ENCODE measurements around the gene CREBZF. TPM values are rescaled to one million over a fixed set of nuclear protein-coding genes. Genes with fewer than 3 reads are reported as not detected.
A peak's percentile ranks its signal among the peaks of the same experiment; 100 is the strongest.

CREBZF gene
- total RNA-seq, 1 donor from 2014 or later = 77.2 TPM

GRCh38 chr11:85643191-85643614, 21.7 kb downstream of the CREBZF start:
- peaks cover 4% of the 10 kb centered on the region for H3K36me3 Mint-ChIP-seq
- peak; percentile 29 to 55 for DNase-seq (ENCODE audit: low spot score in 2 of 2, unreplicated experiment in 2 of 2)
- H3K9me3 Mint-ChIP-seq = no peaks in the 10 kb centered on the region
- TF ChIP-seq CTCF (IDR thresholded peaks at IDR 0.05; ENCODE audit: unreplicated experiment) = no peak
- H3K27me3 Mint-ChIP-seq (ENCODE audit: low read depth) = peaks cover 21% of the 10 kb centered on the region
- H3K4me3 Mint-ChIP-seq = peak overlapping the region; percentile 20
- H3K27ac Mint-ChIP-seq = peak overlapping the region; percentile 83
- H3K4me1 Mint-ChIP-seq = peaks cover 25% of the 10 kb centered on the region

DNA sequence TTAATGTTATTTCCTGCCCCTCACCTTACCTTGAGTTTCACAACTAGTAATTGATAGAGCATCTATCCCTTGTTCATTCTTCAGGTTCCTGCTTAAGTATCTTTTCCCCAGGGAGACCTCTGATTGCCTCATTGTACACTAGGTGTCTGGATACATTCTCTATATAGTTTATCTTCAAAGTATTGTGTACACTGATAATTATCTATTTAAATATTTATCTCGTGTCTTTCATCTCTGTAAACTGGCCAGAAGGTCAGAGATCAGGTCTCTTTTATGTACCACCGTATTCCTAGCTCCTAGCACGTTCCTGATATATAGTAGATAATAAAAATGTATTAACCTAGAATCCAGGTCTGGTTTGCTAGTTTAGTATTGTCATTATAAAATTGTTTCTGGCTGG, 30.2 kb downstream of the CREBZF start:
- Mint-ChIP-seq H3K27ac (no peak overlapping the region), H3K9me3 (no peaks in the 10 kb centered on the region), H3K4me1 (peaks cover 1% of the 10 kb centered on the region), H3K27me3 (ENCODE audit: low read depth) (no peaks in the 10 kb centered on the region), H3K36me3 (peaks cover 17% of the 10 kb centered on the region), H3K4me3 (no peak overlapping the region)
- no peak for TF ChIP-seq CTCF (IDR thresholded peaks at IDR 0.05; ENCODE audit: unreplicated experiment)
- DNase-seq (ENCODE audit: low spot score in 2 of 2, unreplicated experiment in 2 of 2) = no peak

DNA sequence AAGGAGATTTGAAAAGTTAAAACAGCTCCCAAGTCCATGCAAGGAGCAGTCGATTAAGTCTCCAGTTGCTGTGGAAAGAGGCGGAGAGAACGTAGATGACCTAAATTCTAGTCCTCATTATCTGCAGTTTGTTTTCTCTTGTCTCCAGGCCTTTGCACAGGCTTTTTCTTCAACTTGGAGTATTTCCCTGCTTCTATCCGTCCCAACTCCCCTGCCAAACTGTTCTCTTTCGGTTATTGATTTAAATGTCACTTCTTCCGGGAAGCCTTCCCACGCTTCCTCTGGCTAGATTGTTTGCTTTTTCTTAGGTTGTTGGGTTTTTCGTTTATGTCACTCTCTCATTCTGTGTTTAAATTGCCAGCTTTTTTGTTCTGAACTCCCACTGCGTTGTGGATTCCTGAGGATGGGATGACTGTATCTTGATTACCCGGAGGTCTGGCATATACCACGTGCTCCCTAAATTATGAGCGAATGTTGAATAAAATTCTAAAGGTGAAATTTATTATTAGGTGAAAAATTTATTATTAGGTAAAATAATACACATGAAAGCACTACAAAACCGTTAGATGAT, 36.1 kb downstream of the CREBZF start:
- Mint-ChIP-seq H3K9me3 (no peaks in the 10 kb centered on the region), H3K4me3 (peak overlapping the region; percentile 92), H3K27ac (peak overlapping the region; percentile 96), H3K4me1 (peaks cover 26% of the 10 kb centered on the region), H3K27me3 (ENCODE audit: low read depth) (peaks cover 10% of the 10 kb centered on the region), H3K36me3 (peaks cover 3% of the 10 kb centered on the region)
- no peak for TF ChIP-seq CTCF (IDR thresholded peaks at IDR 0.05; ENCODE audit: unreplicated experiment)
- no peak for DNase-seq (ENCODE audit: low spot score in 2 of 2, unreplicated experiment in 2 of 2)

DNA sequence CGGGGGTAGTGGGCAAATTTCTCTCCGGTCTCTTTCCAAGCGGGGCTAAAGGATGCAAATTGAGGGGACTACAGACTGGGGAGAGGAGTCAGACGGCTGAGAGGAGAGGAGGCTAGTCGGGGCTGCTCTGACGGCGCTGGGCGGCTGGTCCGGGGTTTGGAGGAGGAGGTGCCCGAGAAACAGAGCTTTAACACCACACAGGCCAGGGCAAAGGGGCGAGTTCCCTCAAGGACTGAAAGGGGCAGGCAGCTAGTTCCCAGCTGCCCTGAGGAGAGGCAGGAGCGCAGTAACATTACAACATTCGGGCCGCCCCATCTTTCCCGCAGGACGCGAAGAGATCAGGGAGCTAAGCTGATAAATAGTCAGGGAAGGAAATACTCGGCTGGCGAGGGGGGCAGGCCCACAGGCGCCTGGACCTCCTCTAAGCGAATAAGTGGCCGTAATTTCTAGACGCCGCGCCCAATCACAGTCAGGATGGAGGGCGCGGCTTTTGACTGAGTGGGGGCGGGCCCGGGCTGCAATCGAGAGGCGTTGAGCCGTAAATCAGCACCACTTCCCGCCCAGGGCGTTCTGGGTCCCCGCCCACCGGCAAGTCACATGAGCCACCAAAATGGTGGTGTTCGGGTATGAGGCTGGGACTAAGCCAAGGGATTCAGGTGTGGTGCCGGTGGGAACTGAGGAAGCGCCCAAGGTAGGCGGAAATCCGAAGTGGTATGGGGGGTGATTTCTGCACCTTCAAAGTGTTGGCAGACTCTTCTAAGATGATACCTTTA, 36.7 kb downstream of the CREBZF start, which contains the start of gene TMEM126B:
Gene TMEM126B (plus strand): TSS at position 596 of the 773 bp plus-strand sequence. CDS start 15 bp downstream, at position 611.
- peak; percentile 89 to 96 for DNase-seq (ENCODE audit: low spot score in 2 of 2, unreplicated experiment in 2 of 2)
- Mint-ChIP-seq H3K36me3 (no peaks in the 10 kb centered on the region), H3K4me1 (peaks cover 26% of the 10 kb centered on the region), H3K27ac (peak within 1 kb of the TSS; percentile 96), H3K9me3 (no peaks in the 10 kb centered on the region), H3K4me3 (peak within 1 kb of the TSS; percentile 92), H3K27me3 (ENCODE audit: low read depth) (peaks cover 12% of the 10 kb centered on the region)
- TF ChIP-seq CTCF (IDR thresholded peaks at IDR 0.05; ENCODE audit: unreplicated experiment) = no peak

DNA sequence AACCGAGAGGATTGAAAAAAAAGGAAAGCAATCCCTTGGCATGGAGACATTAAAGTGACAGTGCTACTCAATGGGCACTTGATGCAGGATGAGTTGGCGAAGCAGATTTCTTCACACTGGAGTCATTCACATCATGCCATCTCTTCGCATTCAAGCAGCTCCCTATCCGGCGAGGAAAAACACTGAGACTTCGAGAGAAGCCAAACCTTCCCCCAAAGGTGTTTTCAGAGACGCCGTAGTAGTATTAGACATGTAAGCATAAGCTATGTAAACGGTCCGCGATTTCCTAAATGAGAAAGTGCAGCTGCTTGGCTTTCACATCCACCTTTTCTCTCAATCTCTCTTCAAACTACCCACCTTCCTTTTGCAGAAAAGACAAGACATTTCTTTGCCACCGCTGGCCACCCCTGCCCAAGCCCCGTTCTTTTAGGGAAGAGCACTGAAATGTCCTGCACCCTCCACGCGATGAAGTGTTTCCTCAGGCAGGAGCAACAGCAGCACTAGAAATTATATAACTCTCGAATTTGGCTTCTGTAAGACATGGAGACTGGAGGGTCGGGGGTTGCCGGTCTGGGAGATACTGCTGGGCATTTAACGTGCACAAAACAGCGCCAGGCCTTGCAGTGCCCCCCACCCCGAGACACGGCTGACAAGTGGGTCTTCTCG, 37.5 kb downstream of the CREBZF start, which contains the start of gene DLG2:
Gene DLG2 (minus strand): TSS at position 13 of the 666 bp plus-strand sequence.
- Mint-ChIP-seq H3K27me3 (ENCODE audit: low read depth) (peaks cover 12% of the 10 kb centered on the region), H3K4me3 (peak within 1 kb of the TSS; percentile 92), H3K9me3 (no peaks in the 10 kb centered on the region), H3K27ac (peak within 1 kb of the TSS; percentile 96), H3K4me1 (peaks cover 26% of the 10 kb centered on the region), H3K36me3 (no peaks in the 10 kb centered on the region)
- no peak for TF ChIP-seq CTCF (IDR thresholded peaks at IDR 0.05; ENCODE audit: unreplicated experiment)
- no peak for DNase-seq (ENCODE audit: low spot score in 2 of 2, unreplicated experiment in 2 of 2)

Data from mesothelial cell of epicardium (in vitro differentiated cells).